K562 (cell line): Measurements from ENCODE around the gene BACE2. TPM values are rescaled to one million over a fixed set of nuclear protein-coding genes. Genes with fewer than 3 reads are reported as not detected.

Source experiments
- CREBBP ChIP-seq: IDR thresholded peaks from one replicate; pipeline ENCODE4 v1.6.1; 2012; ENCODE audit warnings: low read depth, mild to moderate bottlenecking, control low read depth, inconsistent platforms, low read length
- ELF2 ChIP-seq: fragments of 250-450 bp; sonication (Bioruptor Pico); IDR thresholded peaks from 2 replicates; pipeline ENCODE4 v1.5.0; 2021; ENCODE audit warnings: mild to moderate bottlenecking
- EP400 ChIP-seq: fragments of 450-650 bp; IDR thresholded peaks from 2 replicates; pipeline ENCODE4 v1.6.1; 2017; ENCODE audit warnings: antibody characterized with exemption, mild to moderate bottlenecking, moderate library complexity
- GABPA ChIP-seq: fragments of 200-800 bp; sonication (Bioruptor generic); conservative IDR thresholded peaks from 2 replicates; pipeline ENCODE4 v1.6.1; 2016; ENCODE audit warnings: low read depth, missing genetic modification characterization, missing compliant biosample characterization
- NEUROD1 ChIP-seq: fragments of 150-350 bp; IDR thresholded peaks from 2 replicates; pipeline ENCODE4 v1.6.1; 2014; ENCODE audit warnings: borderline replicate concordance, low read length, low read depth; ENCODE audit not compliant: partially characterized antibody
- SMAD1 ChIP-seq: fragments of 150-350 bp; IDR thresholded peaks from 2 replicates; pipeline ENCODE4 v1.6.1; 2014; ENCODE audit warnings: low read length, low read depth; ENCODE audit not compliant: partially characterized antibody
- SMARCB1 ChIP-seq: IDR thresholded peaks from 2 replicates; pipeline ENCODE4 v1.6.1; 2011; ENCODE audit warnings: improper control_type of control experiment, low read depth; ENCODE audit not compliant: insufficient read length
- TEAD2 ChIP-seq: fragments of 450-650 bp; IDR thresholded peaks from 2 replicates; pipeline ENCODE4 v1.6.1; 2016; ENCODE audit warnings: missing genetic modification characterization, control low read depth, missing compliant biosample characterization
- polyA plus RNA-seq, 8 experiments: library from polyadenylated mRNA; depleted of rRNA in 4 of 8; stranded (reverse) in 5 of 8; unstranded in 3 of 8; fragments of >200 nt; fragmentation: Nextera tagmentation in 2 of 8; fragmentation: Illumina TruSeq in 1 of 8; extraction: Ambion mirVana in 2 of 8; extraction: Trizol in 1 of 8; gene quantifications; 2 replicates each; pipeline versions ENCODE4 v1.2.1 to v1.2.3, GENCODE V29; 2011 to 2014; ENCODE audit warnings: inconsistent platforms in 1 of 8, missing spikeins in 1 of 8
- total RNA-seq, 7 experiments: library from RNA; depleted of rRNA in 6 of 7; stranded (reverse); fragments of >200 nt in 6 of 7; fragmentation: Illumina TruSeq in 2 of 7; extraction: Trizol in 2 of 7; gene quantifications; 2 replicates each; pipeline versions ENCODE4 v1.2.1 to v1.2.3, GENCODE V29; 2011 to 2021; ENCODE audit warnings: low replicate concordance in 1 of 7
- TF ChIP-seq, protein P1 (sequence below): IDR thresholded peaks from 3 replicates; pipeline ENCODE4 v1.6.1; 2011; ENCODE audit warnings: borderline replicate concordance, mild to moderate bottlenecking, moderate library complexity; ENCODE audit not compliant: insufficient read length; ENCODE audit errors: extremely low read depth
- TF ChIP-seq, protein P2 (sequence below): sonication (generic); formaldehyde crosslinking; IDR thresholded peaks from 2 replicates; pipeline ENCODE4 v1.8.1; 2022; ENCODE audit warnings: missing genetic modification reagents

The BACE2 gene
- total and polyA plus RNA-seq, 9 of the 15 experiments (the other 6 are each of a cell fraction or from before 2014, with no cell fraction given), result 0.05 to 0.24 (median 0.15) TPM; not detected in 2

DNA sequence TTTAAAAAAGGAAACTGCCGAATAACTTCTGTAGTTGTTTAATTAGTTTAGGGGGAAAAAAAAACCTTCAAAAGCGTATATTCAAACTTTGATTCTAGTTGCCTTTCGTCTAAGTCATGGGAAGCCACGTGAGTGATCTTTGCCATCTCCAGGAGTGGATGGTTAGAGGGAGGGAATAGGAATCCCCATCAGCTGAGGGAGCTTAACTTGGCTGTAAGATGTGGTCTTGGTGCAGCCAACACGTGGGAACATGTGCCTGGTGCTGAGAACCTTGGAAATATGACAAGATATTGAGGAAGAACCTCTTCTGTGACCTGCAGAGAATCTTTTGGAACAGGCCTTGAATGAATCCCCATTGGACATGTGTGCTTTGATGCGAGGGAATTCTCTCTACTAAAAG lies 1.7 kb downstream of the BACE2 start (continued):
- TF ChIP-seq GABPA (tag) (no peak), EP400 (no peak), SMARCB1 (no peak), CREBBP (no peak), SMAD1 (no peak), ELF2 (CRISPR knock-in tag) (no peak), NEUROD1 (no peak), TEAD2 (tag) (no peak)
- TF ChIP-seq, protein P1, sequence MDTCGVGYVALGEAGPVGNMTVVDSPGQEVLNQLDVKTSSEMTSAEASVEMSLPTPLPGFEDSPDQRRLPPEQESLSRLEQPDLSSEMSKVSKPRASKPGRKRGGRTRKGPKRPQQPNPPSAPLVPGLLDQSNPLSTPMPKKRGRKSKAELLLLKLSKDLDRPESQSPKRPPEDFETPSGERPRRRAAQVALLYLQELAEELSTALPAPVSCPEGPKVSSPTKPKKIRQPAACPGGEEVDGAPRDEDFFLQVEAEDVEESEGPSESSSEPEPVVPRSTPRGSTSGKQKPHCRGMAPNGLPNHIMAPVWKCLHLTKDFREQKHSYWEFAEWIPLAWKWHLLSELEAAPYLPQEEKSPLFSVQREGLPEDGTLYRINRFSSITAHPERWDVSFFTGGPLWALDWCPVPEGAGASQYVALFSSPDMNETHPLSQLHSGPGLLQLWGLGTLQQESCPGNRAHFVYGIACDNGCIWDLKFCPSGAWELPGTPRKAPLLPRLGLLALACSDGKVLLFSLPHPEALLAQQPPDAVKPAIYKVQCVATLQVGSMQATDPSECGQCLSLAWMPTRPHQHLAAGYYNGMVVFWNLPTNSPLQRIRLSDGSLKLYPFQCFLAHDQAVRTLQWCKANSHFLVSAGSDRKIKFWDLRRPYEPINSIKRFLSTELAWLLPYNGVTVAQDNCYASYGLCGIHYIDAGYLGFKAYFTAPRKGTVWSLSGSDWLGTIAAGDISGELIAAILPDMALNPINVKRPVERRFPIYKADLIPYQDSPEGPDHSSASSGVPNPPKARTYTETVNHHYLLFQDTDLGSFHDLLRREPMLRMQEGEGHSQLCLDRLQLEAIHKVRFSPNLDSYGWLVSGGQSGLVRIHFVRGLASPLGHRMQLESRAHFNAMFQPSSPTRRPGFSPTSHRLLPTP, result no peak
- TF ChIP-seq, protein P2, sequence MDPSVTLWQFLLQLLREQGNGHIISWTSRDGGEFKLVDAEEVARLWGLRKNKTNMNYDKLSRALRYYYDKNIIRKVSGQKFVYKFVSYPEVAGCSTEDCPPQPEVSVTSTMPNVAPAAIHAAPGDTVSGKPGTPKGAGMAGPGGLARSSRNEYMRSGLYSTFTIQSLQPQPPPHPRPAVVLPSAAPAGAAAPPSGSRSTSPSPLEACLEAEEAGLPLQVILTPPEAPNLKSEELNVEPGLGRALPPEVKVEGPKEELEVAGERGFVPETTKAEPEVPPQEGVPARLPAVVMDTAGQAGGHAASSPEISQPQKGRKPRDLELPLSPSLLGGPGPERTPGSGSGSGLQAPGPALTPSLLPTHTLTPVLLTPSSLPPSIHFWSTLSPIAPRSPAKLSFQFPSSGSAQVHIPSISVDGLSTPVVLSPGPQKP (CRISPR knock-in tag), result no peak
